Epidermal melanocyte (primary cell): Measurements from ENCODE around the gene LRRC40.
"Not testable (repeated sequence)": the region's sequence is repeated elsewhere in the genome, so short reads cannot be mapped to it uniquely, and the experiment has no call there.

Experiments used
- DNase-seq: peaks from one replicate; pipeline ENCODE4 v3.0.0; 2011; ENCODE audit warnings: low spot score; ENCODE audit not compliant: insufficient read length

Gene LRRC40

DNA sequence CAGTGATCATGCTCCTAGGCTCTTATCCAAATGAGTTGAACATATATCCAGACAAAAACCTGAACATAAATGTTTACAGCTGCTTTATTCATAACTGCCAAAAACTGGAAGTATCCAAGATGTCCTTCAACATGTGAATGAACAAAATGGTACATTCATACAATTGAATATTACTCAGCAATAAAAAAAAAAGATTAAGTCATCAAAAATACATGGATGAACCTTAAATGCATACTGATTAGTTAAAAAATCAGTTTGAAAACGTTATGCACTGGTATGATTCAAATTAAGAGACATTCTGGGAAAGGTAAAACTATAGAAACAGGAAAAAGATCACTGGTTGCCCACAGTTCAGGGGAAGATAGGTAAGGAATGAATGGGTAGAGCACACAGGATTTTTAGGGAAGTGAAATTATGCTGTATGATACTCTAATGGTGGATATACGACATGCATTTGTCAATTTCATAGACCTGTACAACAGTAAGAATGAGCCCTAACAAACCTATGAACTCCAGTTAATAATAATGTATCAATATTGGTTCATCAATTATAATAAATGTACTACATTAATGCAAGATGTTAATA, 3.1 kb downstream of the LRRC40 start:
- DNase-seq: no peak

DNA sequence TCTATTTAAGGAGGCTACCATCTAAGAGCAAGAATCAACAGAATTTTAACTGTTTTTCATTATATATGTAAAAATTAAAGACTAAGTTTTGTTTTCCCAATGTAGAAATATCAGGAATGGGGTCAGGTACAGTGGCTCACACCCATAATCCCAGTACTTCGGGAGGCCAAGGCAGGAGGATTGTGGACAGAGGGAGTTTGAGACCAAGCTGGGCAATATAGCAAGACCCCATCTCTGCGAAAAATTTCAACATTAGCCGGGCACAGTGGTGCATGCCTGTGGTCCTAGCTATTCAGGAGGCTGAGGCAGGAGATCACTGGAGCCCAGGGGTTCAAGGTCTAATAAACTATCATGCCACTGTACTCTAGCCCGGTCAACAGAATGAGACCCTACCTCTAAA, 5.3 kb downstream of the LRRC40 start:
- no peak for DNase-seq

DNA sequence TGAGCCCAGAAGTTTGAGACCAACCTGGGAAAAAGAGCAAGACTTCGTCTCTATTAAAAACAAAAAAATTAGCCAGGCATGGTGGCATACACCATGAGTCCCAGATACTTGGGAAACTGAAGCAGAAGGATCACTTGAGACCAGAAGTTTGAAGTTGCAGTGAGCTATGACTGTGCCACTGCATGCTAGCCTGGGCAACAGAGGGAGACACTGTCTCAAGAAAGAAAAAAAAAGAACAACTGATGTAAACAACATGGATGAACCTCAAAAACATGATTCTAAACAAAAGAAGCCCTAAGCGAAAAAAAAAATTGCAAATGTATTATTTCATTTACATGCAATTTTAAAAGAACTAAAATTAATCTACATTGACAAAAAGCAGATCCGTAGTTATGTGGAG, 9.0 kb downstream of the LRRC40 start:
- DNase-seq: no peak

DNA sequence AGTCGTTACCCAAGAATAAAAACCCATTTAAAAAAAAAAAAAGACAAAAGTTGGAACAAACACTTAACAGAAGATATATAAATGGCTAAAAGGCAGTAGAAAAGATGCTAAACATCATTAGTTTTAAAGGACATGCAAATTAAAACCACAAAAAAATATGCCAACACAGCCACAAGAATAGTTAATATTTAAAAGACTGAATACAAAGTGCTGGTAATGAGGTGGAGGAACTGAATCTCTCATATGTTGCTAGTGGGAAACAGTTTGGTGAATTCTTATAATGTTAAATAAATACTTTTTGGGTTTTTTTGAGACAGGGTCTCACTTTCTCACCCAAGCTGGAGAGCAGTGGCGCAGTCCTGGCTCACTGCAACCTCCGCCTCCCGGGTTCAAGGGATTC, 10.0 kb downstream of the LRRC40 start:
- DNase-seq: no peak

DNA sequence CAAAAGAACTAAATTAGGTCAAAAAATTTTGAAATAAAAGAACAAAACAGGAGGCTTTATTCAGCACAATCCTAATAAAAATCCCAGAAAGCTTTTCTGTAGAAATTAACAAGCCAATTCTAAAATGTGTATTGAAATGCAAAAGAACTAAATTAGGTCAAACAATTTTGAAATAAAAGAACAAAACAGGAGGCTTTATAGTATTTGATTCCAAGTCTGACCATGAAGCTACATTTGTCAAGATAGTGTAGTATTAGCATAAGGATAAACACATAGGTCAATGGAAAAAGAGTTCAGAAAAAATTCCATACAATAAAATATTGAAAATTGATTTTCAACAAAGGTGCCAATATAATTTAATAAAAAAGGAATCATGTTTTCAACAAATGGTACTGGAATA, 10.8 kb downstream of the LRRC40 start:
- DNase-seq: no peak

DNA sequence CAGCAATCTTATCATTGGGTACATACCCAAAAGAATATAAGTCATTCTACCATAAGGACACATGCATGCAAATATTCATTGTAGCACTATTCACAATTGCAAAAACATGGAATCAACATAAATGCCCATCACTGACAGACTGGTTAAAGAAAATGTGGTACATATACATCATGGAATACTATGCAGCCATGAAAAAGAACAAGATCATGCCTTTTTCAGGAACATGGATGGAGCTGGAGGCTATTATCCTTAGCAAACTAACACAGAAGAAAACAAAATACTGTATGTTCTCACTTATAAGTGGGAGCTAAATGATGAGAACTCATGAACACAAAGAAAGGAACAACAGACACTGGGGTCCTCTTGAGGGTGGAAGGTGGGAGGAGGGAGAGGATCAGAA, 12.9 kb downstream of the LRRC40 start:
- DNase-seq: not testable (repeated sequence)

DNA sequence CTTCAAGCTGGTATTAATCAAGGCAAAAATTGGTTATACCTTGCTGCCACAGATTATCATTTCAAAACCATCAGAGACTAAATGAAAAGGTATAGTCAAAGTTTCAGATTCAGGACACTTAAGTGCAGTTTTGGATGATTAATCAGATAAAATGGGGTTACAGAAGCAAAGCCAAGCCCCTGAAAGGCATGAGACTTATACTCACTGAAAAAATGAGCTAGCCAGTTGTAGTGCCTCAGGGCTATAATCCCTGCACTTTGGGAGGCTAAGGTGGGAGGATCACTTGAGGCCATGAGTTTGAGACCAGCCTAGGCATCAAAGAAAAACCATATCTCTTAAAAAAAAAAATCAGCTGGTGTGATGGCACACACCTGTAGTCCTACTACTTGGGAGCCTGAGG, 15.2 kb downstream of the LRRC40 start:
- no peak for DNase-seq

DNA sequence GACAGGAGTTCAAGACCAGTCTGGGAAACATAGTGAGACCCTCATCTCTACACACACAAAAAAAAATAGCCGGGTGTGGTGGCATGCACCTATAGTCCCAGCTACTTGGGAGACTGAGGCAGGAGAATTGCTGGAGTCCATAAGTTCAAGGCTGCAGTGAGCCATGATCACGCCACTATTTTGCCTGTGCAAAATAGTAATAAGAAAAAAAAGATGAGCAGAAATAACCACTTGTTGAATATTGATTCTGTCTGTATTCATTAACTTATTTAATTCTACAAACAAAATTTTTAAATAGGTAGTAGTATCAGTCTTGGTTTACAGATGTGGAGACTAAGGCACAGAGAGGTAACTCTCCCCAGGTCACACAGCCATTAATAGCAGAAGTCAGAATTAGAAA, 16.9 kb downstream of the LRRC40 start:
- no peak for DNase-seq

DNA sequence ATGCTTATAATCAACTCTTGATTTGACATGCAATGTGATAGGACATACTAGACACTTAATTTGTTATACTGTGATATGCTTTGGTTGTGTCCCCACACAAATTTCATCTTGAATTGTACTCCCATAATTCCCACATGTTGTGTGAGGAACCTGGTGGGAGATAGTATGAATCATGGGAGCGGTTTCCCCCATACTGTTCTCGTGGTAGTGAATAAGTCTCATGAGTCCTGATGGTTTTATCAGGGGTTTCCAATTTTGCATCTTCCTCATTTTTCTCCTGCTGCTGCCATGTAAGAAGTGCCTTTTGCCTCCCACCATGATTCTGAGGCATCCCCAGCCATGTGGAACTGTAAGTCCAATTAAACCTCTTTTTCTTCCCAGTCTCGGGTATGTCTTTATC, 20.2 kb downstream of the LRRC40 start:
- DNase-seq: not testable (repeated sequence)

DNA sequence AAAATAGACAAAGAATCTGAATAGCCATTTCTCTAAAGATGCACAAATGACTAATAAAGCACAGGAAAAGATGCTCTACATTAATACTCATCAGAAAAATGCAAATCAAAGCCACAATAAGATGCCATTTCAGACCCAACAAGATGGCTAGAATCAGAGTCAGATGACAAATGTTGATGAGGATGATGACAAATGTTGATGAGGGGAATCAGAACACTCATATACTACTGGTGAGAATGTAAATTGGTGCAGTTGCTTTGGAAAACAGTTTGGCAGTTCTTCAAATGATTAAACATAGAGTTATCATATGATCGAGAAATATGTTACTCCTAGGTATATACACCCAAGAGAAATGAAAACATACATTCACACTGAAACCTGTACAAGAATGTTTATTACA, 33.9 kb downstream of the LRRC40 start:
- no peak for DNase-seq

DNA sequence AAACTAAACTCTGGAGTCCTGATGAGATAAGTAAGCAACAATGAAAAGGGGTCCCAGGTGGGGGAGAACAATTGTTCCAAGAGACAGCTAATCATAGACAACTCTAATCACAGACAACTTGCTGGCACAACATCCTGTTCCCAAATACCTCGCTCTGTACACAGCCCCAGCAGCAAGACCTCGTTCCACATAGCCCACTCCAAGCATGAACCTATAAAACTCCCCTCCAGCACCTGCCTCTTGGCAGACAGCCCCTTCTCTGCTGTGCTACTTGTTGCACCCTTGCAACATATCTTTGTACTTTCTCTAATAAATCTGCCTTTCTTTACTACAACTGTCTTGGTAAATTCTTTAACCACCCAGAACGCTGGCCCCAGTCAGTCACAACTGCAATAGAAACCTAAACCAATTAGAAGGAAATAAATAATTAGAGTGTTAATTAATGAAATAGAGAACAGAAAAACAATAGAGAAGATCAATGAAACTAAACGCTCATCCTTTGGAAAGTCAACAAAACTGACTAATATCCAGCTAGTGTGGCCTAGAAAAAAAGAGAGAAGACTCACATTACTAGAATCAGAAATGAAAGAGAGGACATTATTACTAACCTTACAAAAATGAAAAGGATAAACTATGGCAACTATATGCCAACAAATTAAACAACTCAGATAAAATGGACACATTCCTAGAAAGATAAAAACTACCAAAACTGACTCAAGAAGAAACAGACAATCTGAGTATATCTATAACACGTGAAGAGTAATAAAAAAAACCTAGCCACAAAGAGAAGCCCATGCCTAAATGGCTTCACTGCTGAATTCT, 36.1 kb downstream of the LRRC40 start:
- no peak for DNase-seq

DNA sequence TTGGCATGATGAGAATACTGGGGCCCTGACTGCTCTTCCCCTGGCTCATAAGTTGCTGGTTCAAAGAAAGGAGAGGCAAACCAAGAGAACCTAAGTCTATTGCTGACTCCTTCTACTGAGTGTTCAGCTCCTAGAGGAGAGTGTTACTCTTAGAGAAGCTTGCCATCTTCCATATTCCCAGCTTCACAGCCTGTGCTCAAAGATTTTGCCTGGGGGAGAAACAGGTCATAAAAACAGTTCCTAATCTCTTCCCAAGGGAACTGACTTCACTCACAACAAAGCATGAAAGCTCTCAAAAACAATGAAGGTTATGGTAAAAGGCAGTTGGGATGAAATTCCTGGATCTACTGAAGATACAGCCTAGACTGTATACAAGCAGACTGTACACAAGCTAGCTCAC, 37.1 kb downstream of the LRRC40 start:
- DNase-seq: no peak

DNA sequence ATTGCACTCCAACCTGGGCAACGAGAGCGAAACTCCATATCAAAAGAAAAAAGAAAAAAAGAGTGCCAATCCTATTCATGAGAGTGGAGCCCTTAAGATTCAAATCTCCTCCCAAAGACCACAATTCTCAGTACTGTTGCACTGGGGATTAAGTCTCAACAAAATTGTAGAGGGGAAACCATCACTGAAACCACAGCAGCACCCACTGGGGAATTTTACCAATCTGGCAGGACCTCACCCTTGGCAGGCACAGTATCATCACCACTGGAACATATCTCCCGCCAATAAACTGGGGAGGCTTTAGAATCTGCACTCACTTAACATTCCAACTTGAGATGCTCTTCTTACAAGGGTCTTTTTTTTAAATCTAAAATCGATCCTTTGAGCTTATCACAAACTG, 41.0 kb downstream of the LRRC40 start:
- no peak for DNase-seq

DNA sequence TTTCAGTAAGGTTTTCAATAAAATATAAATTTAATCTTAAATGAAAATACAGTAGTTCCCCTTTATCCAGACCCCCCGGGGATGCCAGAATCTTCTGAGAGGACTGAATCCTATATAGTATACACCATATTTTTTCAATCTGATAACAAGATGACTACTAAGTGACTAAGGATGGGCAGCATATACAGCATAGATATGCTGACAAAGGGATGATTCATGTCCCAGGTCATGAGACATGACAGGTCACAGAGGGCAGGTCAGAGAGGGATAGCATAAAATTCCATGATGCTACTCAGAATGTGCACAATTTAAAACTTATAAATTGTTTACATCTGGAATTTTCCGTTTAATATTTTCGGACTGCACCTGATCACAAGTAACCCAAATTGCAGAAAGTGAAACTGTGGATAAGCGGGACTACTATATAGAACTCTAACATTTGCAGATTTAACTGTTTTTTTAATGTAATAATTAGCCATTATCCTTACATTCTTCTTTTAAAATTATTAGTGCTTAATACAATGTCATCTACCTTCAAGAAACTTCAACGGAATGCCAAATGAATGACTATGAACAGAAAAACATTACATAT, 48.8 kb downstream of the LRRC40 start:
- no peak for DNase-seq

DNA sequence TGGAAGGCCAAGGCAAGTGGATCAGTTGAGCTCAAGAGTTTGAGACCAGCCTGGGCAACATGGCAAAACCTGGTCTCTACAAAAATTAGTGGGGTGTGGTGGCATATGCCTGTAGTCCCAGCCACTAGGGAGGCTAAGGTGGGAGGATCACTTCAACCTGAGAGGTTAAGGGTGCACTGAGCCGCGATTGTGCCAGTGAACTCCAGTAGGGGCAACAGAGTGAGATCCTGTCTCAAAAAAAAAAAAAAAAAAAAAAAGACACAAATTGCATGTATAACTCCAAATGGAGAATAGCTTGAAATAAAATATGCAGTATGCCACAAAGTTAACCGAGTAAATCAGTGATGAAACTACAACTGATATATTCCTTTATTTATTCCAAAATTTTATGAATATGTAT, 51.6 kb downstream of the LRRC40 start:
- DNase-seq: no peak

DNA sequence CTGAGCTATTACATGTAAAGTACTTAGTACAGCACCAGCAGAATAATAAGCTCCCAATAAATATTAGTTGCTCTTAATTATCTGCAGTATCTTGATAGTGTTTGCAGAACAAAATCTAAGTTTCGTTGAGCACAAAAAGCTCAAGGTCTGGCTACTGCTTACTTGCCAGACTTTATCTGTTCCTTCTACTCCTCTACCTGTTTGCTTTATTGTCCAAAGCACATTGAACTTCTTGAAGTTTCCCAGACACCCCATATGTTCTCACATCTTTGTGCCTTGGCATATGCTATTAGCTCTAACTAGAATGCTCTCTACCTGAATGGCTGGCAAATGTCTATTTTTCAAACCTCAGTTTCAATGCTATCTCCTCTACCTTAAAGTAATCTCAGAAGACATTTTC, 54.9 kb downstream of the LRRC40 start:
- DNase-seq: no peak

DNA sequence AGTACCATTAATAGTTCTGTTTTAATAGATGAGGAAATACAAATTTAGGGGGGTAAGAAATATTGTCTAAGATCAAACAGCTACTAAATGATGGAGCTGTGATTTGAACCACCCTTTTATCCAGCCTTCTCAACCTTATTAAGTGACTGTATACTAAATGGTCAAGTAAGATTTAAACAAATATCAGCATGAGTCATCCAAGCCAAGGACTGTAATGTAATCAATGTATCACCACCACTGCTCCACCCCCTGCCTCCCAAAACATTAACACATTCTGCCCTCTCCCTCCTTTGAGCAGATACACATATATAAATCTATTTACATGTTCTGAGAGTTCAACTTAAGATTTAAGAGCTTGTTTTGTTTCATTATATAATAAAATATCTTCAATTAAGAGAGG, 58.9 kb downstream of the LRRC40 start:
- DNase-seq: no peak

DNA sequence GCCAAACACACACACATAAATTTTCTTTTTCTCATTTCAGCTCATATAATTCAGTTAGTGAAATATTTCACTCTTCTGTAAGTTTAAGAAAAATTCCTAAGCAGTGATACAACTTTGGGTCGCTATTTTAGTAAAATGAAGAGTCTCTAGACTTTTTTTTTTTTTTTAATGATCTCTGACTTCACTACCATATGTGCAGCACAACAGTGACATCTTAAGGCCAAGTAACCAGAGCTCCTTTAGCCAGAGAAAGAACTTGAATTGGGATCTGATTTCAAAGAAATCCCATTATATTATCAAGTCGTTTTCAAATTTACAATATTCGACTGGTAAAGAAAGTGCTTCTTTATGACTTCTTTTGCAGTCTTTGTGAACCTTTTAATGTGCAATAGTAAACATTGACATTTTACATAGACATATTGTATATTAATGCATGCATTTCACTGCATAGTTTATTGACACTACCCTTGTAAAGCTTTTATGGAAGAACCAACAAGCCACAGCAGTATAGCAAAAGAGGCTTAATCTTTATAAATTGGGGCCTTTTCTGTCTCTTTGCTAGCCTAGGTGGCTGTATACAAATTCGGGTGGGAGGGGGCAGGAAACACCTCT, 62.2 kb downstream of the LRRC40 start:
- no peak for DNase-seq

DNA sequence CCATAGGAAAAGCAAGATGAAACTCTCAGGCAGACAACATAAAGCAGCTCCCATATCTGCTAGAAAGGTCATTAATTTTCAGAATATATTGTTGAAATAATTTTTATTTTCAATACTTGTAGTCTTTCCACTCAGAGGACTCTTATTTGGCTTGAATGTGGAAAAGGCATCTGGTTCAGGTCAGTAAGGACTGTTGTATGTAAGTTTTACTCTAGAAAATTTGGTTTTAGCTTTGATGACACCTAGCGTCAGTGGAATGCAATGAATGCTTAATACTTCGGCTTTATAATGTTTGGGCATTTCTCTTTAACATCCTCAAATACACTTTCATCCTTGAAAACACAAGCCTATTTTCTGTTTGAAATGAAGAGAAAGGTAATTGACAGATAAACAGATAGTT, 63.3 kb downstream of the LRRC40 start:
- DNase-seq: no peak

DNA sequence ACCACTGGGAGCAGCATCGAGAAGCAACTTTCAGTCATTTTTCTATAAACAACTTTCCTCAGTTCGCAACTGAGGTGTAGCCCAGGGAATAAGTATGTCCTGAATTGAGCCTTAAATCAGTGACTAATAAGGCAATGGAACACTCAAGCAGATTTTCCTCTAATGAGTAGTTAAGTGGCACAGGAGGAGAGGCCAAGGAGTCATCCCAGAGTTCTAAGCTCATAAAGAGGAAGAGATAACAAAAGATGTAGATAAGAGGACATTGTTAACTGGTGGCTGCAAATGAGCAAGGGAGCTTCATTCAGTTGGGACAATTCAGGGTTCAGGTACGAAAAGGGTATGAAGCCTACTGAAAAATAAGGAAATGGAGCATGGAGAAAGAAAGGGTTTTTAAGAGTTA, 64.5 kb downstream of the LRRC40 start:
- no peak for DNase-seq

DNA sequence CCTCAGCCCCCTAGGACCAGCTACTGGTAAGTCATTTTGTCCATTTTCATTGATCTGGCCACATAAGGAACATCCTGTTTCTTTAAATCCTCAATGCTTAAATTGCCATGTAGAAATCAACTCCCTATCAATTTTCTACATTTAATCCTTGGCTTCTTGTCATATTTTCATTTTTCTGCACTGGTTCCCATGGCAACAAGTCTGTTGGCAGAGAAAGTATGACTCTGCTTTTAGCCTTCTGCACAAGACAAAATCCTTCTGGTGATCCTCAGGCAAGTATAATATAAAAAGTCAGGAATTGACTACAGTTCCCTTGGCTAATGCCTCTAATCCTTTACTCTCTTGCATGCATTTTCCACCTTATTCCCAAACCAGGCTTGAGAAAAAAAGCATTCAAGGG, 65.0 kb downstream of the LRRC40 start:
- DNase-seq: no peak

DNA sequence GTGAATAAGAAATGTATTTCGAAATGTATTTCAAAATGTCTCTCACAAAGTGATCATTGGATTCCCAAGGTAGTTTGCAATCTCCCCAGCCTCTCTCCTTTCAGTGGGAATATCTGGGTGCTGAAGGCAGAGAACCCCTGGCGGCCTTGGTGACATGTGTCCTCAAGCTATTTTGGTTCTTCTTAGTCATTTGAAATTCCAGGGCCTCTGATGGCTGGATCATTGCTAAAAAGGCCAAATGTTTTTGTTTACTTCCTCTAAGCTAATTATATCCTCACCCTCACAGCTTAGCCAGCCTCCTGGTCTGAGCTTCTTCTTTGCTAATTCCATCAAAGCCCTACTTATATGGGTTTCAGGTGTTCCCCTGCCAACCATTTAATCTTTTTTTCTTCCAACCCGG, 71.2 kb downstream of the LRRC40 start:
- DNase-seq: no peak

DNA sequence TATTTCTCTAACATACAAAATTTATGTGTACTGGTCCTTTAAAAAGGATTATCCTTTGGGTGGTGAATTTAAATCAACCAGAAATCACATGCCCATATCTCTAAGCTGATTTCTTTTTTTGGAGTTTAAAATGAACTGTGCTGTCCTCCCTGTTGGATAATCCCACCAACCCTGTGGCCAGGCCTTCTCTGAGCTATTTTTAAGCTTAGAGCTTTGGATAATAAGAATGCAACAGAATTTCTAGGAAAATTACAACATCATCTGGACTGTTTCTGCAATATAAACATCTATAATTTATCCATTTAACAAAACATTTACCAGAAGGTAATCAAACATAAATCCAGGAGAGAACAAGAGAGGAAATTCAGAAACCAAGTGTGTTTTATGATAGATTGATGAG, 88.3 kb downstream of the LRRC40 start:
- DNase-seq: no peak
